Mesodermal cell (in vitro differentiated cells): ENCODE results near the gene CELF4.

Source experiments
- H3K27ac ChIP-seq: 2 replicates; pipeline ENCODE4 v1.7.0; 2013; ENCODE audit warnings: mild to moderate bottlenecking, low read depth, low read length, moderate library complexity; ENCODE audit not compliant: severe bottlenecking
- H3K36me3 ChIP-seq: 2 replicates; pipeline ENCODE4 v1.7.1; 2013; ENCODE audit warnings: mild to moderate bottlenecking, low read length, moderate library complexity; ENCODE audit not compliant: control insufficient read depth, insufficient read depth
- H3K4me1 ChIP-seq: one replicate; pipeline ENCODE4 v1.7.1; 2013; ENCODE audit warnings: mild to moderate bottlenecking, low read length; ENCODE audit not compliant: insufficient read depth, control insufficient read depth, poor library complexity, severe bottlenecking
- H3K4me3 ChIP-seq: 2 replicates; pipeline ENCODE4 v1.7.0; 2013; ENCODE audit warnings: low read length, control low read depth, mild to moderate bottlenecking; ENCODE audit not compliant: insufficient read depth, poor library complexity, severe bottlenecking; ENCODE audit errors: extremely low read depth
- H3K9me3 ChIP-seq: 2 replicates; pipeline ENCODE4 v1.7.1; 2013; ENCODE audit warnings: mild to moderate bottlenecking, low read length, moderate library complexity; ENCODE audit not compliant: control insufficient read depth
- WGBS, 2 experiments: methylation state at CpG; one replicate each; pipeline ENCODE4 v1.1.5; 2013; ENCODE audit warnings: missing lambda C conversion rate in 2 of 2; ENCODE audit not compliant: insufficient coverage in 2 of 2; 5-methylcytosine and 5-hydroxymethylcytosine counted together

Gene CELF4

GRCh38 chr18:37547196-37547827 lies 18.3 kb downstream of the CELF4 start:
- no peaks in the 10 kb centered on the region for H3K9me3 ChIP-seq
- no peak overlapping the region for H3K4me3 ChIP-seq
- H3K27ac ChIP-seq: no peak overlapping the region
- H3K36me3 ChIP-seq: no peaks in the 10 kb centered on the region
- 83 to 88% methylated on average over 1 to 3 of the region's 4 CpGs for WGBS, 2 experiments
- H3K4me1 ChIP-seq: no peaks in the 10 kb centered on the region

GRCh38 chr18:37546651-37547050 lies 18.9 kb downstream of the CELF4 start:
- H3K36me3 ChIP-seq: no peaks in the 10 kb centered on the region
- no peaks in the 10 kb centered on the region for H3K4me1 ChIP-seq
- WGBS, 2 experiments: 98 to 100% methylated on average over 3 to 4 of the region's 4 CpGs
- no peak overlapping the region for H3K27ac ChIP-seq
- H3K4me3 ChIP-seq: no peak overlapping the region
- H3K9me3 ChIP-seq: no peaks in the 10 kb centered on the region

- Histone ChIP-seq H3K27ac (no peak overlapping the region), H3K4me1 (no peaks in the 10 kb centered on the region), H3K4me3 (no peak overlapping the region), H3K9me3 (no peaks in the 10 kb centered on the region), H3K36me3 (no peaks in the 10 kb centered on the region)
- WGBS, 2 experiments: 88 to 89% methylated on average over 3 to 4 of the region's 5 CpGs
These were observed 19.4 kb downstream of the CELF4 start for GRCh38 chr18:37546272-37546537.

GRCh38 chr18:37545461-37546271 lies 19.9 kb downstream of the CELF4 start:
- Histone ChIP-seq H3K27ac (no peak overlapping the region), H3K4me1 (no peaks in the 10 kb centered on the region), H3K36me3 (no peaks in the 10 kb centered on the region), H3K4me3 (no peak overlapping the region), H3K9me3 (no peaks in the 10 kb centered on the region)
- 81 to 87% methylated on average over 16 to 17 of the region's 19 CpGs for WGBS, 2 experiments

- Histone ChIP-seq H3K27ac (no peak overlapping the region), H3K4me3 (no peak overlapping the region), H3K4me1 (peaks cover 7% of the 10 kb centered on the region), H3K36me3 (no peaks in the 10 kb centered on the region), H3K9me3 (no peaks in the 10 kb centered on the region)
- 72 to 88% methylated on average over 5 of the region's 5 CpGs for WGBS, 2 experiments
These were observed 20.9 kb downstream of the CELF4 start for GRCh38 chr18:37544713-37545112.

GRCh38 chr18:37544217-37544616 lies 21.4 kb downstream of the CELF4 start:
- peaks cover 7% of the 10 kb centered on the region for H3K4me1 ChIP-seq
- no peaks in the 10 kb centered on the region for H3K9me3 ChIP-seq
- 81 to 85% methylated on average over 8 to 10 of the region's 10 CpGs for WGBS, 2 experiments
- H3K36me3 ChIP-seq: no peaks in the 10 kb centered on the region
- H3K4me3 ChIP-seq: no peak overlapping the region
- H3K27ac ChIP-seq: no peak overlapping the region

- peaks cover 9% of the 10 kb centered on the region for H3K4me1 ChIP-seq
- H3K4me3 ChIP-seq: no peak overlapping the region
- no peak overlapping the region for H3K27ac ChIP-seq
- no CpG with 5 or more reads among the region's 4 CpGs for WGBS, 2 experiments
- H3K36me3 ChIP-seq: no peaks in the 10 kb centered on the region
- no peaks in the 10 kb centered on the region for H3K9me3 ChIP-seq
These were observed 22.3 kb downstream of the CELF4 start for GRCh38 chr18:37543321-37543720.

- H3K9me3 ChIP-seq: no peaks in the 10 kb centered on the region
- no peak overlapping the region for H3K4me3 ChIP-seq
- H3K36me3 ChIP-seq: no peaks in the 10 kb centered on the region
- peaks cover 14% of the 10 kb centered on the region for H3K4me1 ChIP-seq
- WGBS, 2 experiments: 80 to 98% methylated on average over 6 to 7 of the region's 7 CpGs
- H3K27ac ChIP-seq: no peak overlapping the region
These were observed 24.1 kb downstream of the CELF4 start for GRCh38 chr18:37541517-37541916.

- Histone ChIP-seq H3K4me1 (peaks cover 19% of the 10 kb centered on the region), H3K36me3 (no peaks in the 10 kb centered on the region), H3K4me3 (no peak overlapping the region), H3K9me3 (no peaks in the 10 kb centered on the region), H3K27ac (no peak overlapping the region)
- WGBS, 2 experiments: 64 to 75% methylated on average over 7 to 8 of the region's 9 CpGs
These were observed 25.0 kb downstream of the CELF4 start for GRCh38 chr18:37540424-37541138.

GRCh38 chr18:37539236-37539635 lies 26.4 kb downstream of the CELF4 start:
- no peak overlapping the region for H3K4me3 ChIP-seq
- H3K27ac ChIP-seq: no peak overlapping the region
- H3K36me3 ChIP-seq: no peaks in the 10 kb centered on the region
- 93 to 100% methylated on average over 1 to 4 of the region's 4 CpGs for WGBS, 2 experiments
- H3K4me1 ChIP-seq: peaks cover 19% of the 10 kb centered on the region
- no peaks in the 10 kb centered on the region for H3K9me3 ChIP-seq
